Stimulated activated CD4-positive, alpha-beta T cell treated with anti-CD3 and anti-CD28 coated beads, Interleukin-4, amount 100 ng/mL, for 24 hours (primary cell): ENCODE measurements around the gene TTLL13.

Experiments used
- DNase-seq: peaks from one replicate; pipeline ENCODE4 v3.0.0-alpha.2; 2020

TTLL13 gene, protein sequence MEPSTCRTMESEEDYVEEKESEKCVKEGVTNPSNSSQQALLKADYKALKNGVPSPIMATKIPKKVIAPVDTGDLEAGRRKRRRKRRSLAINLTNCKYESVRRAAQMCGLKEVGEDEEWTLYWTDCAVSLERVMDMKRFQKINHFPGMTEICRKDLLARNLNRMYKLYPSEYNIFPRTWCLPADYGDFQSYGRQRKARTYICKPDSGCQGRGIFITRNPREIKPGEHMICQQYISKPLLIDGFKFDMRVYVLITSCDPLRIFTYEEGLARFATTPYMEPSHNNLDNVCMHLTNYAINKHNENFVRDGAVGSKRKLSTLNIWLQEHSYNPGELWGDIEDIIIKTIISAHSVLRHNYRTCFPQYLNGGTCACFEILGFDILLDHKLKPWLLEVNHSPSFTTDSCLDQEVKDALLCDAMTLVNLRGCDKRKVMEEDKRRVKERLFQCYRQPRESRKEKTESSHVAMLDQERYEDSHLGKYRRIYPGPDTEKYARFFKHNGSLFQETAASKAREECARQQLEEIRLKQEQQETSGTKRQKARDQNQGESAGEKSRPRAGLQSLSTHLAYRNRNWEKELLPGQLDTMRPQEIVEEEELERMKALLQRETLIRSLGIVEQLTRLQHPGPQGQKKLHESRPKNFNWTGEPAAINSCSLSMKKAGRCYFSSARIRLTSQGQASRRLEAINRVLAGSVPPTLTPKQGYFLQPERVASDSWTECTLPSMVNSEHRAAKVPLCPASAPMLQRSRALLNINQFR

DNA sequence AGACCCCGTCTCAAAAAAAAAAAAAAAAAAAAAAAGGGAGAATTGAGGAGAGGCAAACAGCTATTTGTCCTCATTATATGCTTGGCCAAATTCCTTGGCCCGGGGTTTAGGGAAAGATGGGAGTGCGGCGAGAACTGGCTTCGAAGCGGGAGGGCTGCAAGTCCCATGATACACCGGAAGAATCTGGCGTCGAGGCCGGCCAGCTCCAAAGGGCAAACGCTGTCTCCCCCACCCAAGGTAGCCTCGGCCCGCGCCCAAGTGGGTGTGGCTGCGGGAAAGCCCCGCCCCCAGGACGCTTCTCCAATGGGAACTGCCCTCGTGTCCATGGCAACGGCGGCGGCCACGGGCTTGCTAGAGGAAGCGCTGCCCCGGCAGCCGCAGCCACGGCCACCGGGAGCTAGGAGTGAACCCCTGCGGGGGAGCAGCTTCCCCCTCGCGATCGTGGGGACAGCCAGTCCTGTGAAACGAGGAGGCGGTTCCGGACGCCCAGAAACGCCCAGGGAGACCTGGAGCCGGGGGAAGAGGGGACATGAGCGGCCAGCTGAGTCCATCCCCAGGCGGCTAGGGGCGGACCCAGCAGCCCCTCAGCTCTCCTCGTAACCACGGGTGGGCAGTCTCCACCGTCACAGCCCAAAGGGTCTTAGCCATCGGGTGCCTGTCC lies at the start of gene TTLL13:
TSS of gene TTLL13 (plus strand) at position 354 of the 661 bp plus-strand sequence. CDS start 1,075 bp downstream, outside the sequence.
- peak; percentile 83 for DNase-seq

DNA sequence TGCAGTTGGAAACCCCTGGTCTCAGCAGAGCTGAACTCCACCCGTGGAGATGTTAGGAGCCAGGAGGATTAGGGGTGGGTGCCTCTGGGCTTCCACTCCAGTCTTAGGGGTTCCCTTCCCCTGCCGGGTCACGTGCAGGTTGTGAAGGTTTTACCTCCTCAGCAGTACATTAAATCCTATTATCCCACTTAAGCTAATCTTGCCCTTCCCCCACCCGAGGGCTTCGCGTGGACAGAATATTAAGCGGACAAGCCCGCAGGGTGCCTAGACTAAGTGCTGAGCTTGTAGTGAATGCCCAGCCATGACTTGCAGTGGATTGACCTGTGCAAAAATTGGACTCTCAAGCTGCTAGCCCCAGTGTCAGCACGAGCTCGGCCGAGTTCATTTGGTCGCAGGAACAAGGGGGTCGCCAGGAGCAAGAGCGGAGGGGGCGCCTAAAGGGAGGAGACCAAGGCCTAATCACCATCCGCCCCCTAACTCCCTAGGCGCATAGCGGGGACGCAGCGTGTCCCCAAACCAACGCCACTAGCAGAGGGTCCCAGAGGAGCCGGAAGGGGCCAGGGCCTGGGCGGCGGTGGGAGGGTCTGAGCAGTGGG lies 48.7 kb upstream of the TTLL13 start:
- DNase-seq, result no peak

DNA sequence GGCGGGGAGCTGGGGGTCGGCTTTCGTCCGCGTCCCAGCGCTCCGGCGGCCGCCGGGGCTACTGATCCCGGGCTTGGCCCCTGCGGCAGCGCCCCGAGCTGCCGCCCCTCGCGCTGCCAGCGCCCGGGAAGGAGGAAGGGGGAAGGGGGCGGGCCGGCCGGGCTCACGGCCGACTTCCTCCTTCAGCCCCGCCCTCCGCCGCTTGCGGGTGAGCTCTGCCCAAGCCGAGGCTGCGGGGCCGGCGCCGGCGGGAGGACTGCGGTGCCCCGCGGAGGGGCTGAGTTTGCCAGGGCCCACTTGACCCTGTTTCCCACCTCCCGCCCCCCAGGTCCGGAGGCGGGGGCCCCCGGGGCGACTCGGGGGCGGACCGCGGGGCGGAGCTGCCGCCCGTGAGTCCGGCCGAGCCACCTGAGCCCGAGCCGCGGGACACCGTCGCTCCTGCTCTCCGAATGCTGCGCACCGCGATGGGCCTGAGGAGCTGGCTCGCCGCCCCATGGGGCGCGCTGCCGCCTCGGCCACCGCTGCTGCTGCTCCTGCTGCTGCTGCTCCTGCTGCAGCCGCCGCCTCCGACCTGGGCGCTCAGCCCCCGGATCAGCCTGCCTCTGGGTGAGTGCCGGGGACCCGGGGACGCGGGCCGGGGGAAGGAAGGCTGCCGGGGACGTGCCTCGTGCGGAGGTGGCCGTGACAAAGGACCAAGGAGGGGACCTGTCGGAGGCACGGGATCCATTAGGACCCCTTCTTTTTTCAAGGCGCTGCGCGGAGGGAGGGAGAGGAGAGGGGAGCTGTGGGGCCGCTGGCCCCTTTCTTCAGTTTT lies 48.0 kb upstream of the TTLL13 start, which contains the start of gene SEMA4B:
TSS of gene SEMA4B (plus strand) at position 201 of the 814 bp plus-strand sequence. CDS start at position 450, 249 bp downstream.
- peak; percentile 68 for DNase-seq

DNA sequence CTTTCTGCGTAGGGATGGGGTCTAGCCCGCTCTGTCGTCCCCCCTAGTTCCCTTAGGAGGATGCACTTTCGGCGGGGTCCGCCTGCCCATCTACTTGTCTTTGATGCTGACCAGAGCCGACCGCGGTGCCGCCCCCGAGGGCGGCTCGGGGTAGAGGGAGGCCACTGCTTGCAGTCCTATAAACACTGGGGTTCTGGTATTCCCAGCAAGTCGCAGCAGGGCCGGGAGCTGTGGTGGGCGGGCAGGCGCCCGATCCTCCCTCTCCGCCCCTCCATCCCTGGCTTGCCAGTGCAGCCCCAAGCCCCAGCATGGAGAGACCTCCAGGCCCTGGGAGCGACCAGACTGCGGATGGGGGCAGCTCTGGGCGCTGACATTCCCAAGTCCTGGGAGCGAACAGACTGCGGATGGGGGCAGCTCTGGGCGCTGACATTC lies 47.4 kb upstream of the TTLL13 start:
- DNase-seq, result no peak

DNA sequence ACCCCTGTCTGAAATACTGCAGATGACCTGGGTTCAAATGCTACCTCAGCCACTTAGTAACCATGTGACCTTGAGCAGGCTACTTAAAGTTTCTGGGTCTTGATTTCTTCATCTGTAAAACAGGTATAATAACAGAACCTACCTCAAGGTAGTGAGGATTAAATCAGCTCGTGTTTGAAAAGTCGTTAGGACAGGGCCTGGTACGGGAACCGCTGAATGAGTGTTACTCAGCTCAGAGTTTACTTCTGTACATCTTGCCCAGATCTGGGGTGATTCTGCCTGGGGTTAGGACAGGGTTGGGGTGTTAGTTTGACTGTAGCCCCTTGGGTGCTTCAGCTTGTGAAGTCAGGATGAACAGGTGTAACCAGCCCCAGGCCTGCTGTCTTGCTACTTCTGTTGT lies 46.4 kb upstream of the TTLL13 start:
- no peak for DNase-seq

DNA sequence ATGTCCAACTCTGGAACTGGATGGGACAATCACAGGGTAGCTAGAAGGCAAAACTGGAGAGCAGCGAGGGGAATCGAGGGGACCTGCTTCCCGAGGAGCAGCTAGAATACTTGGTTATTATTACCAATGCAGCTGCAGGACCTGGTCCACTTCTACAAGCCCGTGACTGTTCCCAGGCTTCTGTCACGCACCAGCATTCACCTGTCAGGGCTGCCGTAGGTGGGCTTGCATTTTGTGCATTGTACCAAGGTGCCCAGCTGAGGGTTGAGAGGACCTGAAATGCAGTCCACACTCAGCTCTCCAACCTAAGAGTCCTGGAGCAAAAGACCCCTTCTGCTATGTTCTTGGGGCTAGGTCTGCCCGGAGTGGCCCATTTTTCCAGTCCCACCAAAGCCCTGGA lies 45.9 kb upstream of the TTLL13 start:
- DNase-seq, result no peak

DNA sequence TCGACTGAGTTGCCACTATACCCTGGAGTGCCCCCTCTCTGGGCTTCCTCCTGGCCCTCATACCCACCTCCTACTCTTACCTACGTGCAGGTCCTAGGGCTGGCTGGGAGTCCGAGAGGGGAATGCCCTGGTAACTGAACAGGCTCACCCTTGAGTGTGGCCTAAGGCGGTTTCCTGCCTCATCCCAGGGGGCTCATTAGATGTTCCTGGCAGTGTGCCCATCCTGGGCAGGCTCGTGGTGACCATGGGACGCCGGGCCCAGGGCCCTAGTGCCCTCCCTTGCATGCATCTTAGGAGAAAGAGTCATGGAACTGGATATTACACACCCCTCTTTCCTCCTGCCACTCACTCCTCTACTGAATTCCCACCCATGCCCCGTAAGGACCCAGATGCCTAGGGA lies 45.4 kb upstream of the TTLL13 start:
- DNase-seq, result no peak

DNA sequence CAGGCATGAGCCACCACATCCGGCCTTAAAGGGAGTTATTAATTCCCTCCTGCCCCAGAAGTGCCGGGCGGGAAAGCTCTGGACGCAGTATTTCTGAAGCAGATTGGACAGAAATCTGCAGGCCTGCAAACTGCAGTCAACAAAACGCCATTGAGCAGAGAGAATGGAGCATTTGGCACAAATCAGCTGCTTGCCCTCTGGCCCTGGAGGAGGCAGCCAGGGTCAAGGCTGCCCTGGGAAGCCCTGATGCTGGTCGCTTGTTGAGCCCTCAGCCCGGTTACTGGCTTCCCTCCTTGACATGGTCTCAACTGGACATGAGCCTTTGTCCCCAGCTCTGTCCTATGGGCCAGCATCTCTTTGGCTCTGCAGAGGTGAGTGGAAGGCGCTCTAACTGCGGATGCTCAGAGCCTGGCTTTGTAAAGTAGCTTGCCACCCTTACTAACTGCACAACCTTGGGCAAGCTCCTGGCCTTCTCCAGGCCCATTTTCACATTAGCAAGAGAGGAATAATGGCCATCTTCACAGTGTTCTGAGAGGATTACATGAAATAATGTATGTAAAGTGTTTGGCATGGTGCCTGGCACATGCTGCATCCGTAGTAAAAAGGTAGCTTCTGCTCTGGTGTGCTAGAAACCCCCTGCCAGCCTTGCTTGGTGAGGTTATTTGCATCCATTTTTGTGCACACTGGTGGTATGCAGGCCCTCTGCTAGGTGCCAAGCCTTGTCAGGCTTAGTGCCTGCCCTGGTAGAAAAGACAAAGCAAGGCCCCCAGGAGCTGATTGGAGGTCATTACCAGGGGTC lies 44.1 kb upstream of the TTLL13 start:
- DNase-seq, result no peak

DNA sequence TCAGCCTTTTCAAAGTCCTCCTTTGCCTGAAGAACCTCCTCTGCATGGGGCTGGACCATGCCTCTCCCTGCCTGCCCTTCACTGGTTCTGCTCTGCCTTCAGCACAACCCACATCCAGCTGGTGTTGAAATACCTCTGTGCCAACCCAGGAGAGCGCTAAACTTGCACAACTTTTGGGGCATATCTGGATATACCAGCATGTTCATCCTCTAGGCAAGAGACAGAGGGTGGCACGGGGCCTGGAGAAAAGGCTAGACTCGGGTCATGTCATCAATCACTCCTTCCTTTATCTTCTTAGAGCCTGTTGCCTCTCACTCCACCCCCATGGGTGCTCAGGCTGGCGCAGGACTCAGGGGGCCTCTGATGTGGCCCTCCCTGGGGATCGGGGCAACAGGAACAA lies 43.5 kb upstream of the TTLL13 start:
- no peak for DNase-seq

DNA sequence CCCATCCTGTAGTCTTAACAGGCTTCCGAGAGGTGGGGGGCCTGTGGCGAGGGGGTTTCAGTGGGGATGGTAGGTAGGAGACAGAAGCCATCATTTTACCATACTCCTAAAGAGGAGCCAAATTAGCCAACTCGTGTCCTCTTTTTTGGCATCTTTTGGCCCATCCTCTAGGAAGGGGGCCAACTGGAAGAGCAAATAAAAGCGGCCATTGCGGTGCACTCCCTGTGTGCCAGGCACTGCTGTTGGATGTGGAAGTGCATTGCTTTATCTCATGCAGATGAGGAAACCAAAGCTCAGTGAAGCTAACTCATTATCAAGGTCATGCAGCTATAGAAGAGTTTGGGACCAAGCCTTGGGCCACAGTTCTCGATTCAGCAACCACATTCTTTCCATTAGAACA lies 42.1 kb upstream of the TTLL13 start:
- no peak for DNase-seq

DNA sequence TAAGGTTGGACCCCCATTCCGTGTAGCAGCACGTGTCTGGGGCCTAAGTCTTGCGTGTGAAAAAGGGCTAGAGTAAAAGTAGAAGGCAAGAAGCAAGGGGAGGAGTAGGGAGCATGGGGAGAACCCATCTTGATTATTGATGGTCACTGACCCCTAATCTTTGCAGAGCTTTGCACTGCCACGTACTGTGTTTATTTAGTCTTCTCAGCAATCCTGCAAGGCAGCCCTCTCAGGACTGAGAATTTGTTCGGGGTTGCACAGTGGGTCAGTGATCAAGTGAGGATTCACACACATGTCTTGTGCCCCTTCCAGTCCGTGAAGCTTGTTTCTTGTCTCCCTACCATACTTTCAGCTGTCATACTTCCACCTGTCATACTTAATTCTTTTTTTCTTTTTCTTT lies 41.0 kb upstream of the TTLL13 start:
- no peak for DNase-seq

DNA sequence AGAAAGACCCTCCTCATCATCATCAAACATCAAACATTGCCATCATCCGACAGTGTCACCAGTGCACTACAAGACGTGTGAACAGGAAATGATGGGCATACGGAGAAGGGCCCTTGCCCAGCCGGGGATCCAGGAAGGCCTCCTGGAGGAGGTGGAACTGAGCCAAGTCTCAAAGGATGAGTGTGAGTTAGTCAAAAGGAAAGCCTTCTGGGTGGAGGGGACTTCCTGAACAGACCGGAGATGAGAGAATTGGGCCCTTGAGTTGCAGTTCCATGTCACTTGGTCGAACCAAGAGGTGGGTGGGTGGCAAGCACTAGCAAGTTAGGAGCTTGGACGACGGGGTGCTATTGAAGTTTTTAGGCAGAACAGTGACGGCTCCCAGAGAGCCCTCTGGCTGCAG lies 39.8 kb upstream of the TTLL13 start:
- peak; percentile 24 for DNase-seq

DNA sequence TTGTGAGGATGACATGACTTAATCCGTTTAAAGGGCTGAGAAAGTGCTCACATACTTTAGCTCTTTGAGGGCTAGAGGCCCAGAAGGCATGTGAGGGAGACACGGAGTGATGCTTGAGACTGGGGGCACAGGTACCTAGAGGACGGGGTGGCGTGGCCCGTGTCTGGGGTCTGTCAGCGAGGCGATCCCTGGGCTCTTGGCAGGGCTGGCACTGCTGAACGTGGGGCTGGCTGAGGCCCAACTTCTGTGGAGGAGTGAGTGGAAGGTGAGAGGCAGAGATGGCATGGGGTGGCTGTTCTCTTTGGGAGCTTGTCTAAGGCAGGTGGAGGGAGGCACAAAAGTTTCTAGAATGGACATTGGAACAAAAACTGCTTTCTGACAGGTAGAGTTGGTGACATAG lies 38.8 kb upstream of the TTLL13 start:
- DNase-seq, result no peak

DNA sequence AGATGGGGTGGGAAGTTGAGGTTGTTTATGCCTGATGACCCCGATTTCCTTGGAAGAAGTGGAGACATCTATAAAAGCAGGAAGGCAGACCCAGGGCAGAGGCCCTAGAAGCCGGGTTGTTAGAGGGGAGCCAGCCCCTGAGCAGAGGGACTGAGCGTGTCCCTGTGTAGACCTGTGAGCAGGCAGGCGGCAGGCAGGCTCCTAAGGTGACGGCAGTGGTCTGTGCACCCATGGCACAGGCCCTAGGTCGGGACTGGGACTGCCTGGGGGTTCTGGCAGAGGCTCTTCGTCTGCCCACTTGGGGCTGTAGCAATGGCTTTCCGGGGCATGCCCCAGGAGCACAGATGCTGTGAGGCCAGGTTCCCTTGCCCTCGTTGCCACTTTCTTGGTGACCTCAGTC lies 38.3 kb upstream of the TTLL13 start:
- DNase-seq, result no peak

DNA sequence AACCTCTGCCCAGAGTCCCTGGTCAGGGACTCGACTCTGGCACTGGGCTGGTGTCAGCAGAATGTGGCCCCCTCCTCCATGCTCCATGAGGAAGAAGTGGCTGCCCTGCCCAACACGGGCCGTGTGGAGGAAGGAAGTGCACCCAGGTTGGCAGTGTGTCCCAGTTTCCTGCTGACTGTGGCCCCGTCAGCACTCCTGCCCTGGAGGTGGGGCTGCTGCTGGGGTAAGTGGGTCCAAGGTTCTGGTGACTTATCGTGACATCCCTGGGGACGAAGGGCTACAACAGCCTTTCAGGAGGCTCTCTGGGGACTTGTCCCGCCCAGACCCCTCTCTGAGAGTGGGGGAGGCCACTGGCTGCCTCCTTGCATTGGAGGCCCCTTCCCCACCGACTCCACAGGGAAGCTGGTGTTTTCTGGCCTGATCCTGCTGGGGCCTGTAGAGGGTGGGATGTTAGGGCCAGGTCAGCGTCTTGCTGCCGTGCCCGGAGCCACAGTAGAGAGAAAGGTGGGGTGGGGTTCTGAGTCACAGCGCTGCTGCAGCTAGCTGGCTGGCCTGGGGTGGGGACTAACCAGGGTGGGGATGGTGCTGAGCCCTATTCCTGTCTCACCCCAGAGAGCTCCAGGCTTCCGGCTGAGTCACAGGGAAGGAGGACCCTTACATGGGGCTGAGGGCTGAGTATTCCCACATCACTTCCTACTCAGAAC lies 37.8 kb upstream of the TTLL13 start:
- DNase-seq, result no peak

DNA sequence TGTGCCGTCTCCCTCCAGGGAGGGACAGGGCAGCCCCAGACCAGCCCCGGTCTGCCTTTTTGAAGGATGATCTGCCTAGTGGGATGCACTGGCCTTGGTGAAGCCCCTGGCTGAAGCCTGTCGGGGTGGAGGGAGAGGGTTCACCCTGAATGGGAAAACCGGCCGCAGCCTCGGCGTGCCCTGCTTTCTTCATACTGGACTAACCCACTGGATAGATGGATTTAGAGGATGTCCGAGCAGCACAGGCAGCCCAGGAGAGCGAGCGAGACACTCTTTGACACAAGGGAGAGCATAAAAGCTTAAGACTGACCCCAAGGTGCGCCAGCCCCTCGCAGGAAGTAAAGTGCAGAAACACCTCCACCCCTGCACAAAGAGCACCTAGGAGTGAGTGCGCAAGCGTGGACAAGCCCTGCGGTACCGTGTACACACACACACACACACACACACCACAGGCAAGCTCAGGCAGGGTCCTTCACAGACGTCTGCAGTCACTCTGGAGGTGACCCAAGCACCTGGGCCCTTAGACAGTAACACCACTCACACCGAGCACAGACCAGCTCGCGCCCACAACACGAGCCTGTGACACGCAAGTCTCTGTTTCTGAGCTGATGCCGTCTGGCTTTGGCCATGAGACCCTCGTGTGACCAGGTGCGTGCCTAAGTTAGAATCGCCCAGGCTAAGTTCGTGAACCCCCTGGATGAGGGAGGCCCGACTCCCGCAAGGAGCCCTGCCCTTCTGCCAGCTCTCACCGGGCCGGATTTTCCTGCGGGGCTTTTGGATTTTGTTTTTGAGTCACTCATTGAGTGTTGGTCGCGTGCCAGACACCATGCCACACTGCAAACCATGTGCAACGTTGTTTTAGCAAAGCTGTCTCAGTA lies 36.9 kb upstream of the TTLL13 start:
- DNase-seq, result no peak

DNA sequence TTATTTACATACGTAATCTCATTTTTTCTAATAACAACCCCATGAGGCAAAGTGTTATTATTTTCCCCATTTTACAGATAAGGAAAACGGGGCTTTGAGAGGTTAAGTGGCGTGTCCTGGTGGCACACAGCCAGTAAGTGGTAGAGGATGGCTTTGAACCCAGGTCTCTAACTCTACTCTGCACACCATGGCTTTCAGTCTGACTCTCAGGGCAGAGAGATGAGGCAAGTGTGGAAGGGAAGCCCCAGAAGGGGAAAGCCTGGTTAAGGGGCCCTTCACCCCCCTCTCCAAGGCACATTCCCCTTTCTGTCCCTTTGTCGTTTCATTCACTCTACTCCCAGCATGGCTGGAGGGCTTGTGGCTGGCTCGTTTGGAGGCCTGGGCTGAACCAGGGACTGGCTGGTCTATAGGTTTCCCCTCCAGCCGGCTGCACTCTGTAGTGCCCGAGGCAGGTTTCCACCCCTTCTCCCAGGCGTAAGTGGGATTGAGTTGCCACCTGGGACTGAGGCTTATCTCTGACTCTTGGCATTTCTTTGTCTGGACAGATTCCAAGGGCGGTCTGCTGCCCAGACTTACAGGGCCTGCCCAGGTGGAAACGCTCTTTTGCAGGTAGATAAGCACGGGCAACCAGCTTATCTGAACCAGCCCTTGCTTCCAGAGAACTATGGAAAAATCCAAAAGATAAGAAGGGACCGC lies 36.1 kb upstream of the TTLL13 start:
- DNase-seq, result no peak

DNA sequence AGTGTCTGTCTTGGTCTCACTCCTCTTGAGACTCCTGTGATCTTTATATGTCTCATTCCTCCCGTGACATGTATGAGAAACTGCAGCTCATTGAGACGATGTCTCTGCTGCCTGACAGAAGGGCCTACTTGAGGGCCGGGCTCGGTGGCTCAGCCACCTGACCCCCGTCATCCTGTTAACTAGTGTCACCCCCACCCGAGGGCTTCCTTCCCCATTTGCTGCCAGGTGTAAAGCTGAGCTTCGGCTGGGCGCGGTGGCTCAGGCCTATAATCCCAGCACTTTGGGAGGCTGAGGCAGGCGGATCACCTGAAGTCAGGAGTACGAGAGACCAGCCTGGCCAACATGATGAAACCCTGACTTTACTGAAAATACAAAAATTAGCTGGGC lies 35.5 kb upstream of the TTLL13 start:
- DNase-seq, result no peak

DNA sequence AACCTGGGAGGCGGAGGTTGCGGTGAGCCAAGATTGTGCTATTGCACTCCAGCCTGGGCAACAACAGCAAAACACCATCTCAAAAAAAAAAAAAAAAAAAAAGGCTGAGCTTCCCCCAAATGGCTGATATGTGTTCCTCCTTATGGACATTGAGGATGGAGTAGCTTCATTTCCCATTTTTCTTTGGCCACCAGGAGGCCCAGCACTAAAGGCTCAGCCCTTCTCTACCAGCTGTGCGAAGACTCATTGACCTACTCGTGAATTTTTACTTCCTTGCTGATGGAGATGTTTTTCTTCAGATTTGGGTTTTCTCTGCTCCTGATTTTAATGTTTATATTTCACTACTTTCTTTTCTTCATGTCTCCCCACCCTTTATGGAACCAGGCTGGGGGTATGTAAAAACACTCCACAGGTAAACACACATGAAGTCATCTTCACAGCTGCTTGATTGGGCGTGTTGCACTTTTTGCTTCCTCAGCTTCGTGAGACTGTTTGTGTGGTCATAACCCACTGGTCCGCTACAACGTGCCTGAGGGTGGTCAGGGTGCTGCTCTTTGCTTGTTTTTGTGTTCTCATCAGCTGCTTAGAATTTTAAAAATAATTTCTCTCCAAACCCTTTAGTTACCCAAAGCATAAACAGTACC lies 34.7 kb upstream of the TTLL13 start:
- no peak for DNase-seq
